ENCODE data around the gene MPND. TPM values are rescaled to one million over a fixed set of nuclear protein-coding genes. Genes with fewer than 3 reads are reported as not detected.

The MPND gene
- total and polyA plus RNA-seq, 2 donors = 7.8 to 16.9 TPM

DNA sequence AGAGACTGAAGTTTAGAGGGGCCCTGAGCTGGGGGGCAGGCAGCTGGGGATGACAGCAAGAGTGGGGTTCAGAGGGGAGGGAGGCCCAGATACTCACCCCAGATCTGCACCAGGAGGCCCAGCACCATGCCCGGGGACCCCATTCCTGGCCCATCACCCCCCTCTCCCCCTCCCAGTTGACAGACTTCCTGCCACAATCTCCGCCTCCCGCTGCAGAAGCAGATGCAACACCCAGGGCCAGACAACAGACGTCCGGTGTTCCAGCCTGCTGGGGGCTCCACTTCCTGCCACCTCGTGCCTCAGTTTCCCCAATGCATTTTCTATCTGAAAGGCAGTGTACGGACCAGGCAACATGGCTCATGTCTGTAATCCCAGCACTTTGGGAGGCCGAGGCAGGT is 41.1 kb upstream of the MPND start, which contains the start of gene TMIGD2:
TMIGD2 (minus strand) TSS at position 147 of the 398 bp plus-strand sequence; CDS start at position 143, 4 bp downstream.
- peaks cover 10 to 11% of the 10 kb centered on the region in 2 donors for H3K36me3 ChIP-seq (ENCODE audit: control insufficient read depth in 2 of 2, insufficient read depth in 2 of 2, low read length in 1 of 2)
- peak within 1 kb of the TSS; percentile 68 to 69 for H3K4me3 ChIP-seq (ENCODE audit: low read length in 2 of 2)
- H3K4me1 ChIP-seq (ENCODE audit: control insufficient read depth in 2 of 2, insufficient read depth in 2 of 2, low read length in 2 of 2) = peaks cover 31 to 74% of the 10 kb centered on the region in 2 donors
- peak within 1 kb of the TSS; percentile 94 to 97 for H3K27ac ChIP-seq (ENCODE audit: low read depth in 1 of 2, low read length in 1 of 2)
- no peaks in the 10 kb centered on the region for H3K9me3 ChIP-seq (ENCODE audit: control insufficient read depth in 2 of 2, insufficient read depth in 1 of 2, low read length in 1 of 2)
- DNase-seq (ENCODE audit: low read depth in 6 of 9, low spot score in 9 of 9) = peak in 7 of 9 donors; percentile 48 to 83 (median 62)
- H3K27me3 ChIP-seq (ENCODE audit: control insufficient read depth in 2 of 2, insufficient read depth in 1 of 2, low read length in 1 of 2) = no peaks in the 10 kb centered on the region
- WGBS = 21% methylated on average over 8 of the region's 8 CpGs

DNA sequence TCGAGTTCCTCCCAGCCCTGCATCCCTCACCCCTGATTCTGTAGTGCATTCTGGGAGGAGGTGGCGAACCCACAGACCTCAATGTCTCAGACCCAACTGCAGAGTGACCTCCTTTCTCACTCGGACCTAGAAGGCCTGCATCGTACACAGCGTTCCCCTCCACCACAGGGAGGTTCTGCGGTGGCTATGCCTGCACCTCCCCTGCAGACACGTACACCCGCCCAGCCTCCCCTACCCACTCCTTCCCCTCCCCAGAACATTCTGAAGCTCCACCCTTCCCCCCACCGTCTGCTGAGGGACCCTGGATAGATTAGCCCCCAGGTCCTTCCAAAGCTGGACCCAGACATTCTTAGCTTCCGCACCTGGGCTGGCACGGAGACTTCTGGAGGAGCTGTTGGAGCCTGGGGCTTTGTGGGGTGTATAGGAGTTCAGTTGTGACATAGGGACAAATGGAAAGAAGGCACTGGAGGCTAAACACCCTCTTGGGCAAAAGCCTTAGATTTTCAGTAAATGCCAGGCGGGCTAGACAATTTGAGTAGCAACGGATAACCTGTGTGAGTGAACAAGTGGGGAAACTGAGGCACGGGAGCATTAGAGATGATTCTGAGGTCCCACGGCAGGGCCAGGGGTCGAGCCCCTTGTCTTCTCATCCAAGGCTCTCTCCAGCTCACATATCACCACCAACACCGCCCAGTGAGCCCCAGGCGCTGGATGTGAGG is 39.4 kb upstream of the MPND start:
- Histone ChIP-seq H3K9me3 (ENCODE audit: control insufficient read depth in 2 of 2, insufficient read depth in 1 of 2, low read length in 1 of 2) (no peaks in the 10 kb centered on the region), H3K27me3 (ENCODE audit: control insufficient read depth in 2 of 2, insufficient read depth in 1 of 2, low read length in 1 of 2) (no peaks in the 10 kb centered on the region), H3K36me3 (ENCODE audit: control insufficient read depth in 2 of 2, insufficient read depth in 2 of 2, low read length in 1 of 2) (no peaks in the 10 kb centered on the region), H3K4me1 (ENCODE audit: control insufficient read depth in 2 of 2, insufficient read depth in 2 of 2, low read length in 2 of 2) (peaks cover 22 to 58% of the 10 kb centered on the region in 2 donors), H3K27ac (ENCODE audit: low read depth in 1 of 2, low read length in 1 of 2) (peak overlapping the region; percentile 83 to 94), H3K4me3 (ENCODE audit: low read length in 2 of 2) (peak overlapping the region in 1 of 2 donors; percentile 66)
- WGBS = 56% methylated on average over 18 of the region's 18 CpGs
- peak in 5 of 9 donors; percentile 28 to 58 (median 48) for DNase-seq (ENCODE audit: low read depth in 6 of 9, low spot score in 9 of 9)

DNA sequence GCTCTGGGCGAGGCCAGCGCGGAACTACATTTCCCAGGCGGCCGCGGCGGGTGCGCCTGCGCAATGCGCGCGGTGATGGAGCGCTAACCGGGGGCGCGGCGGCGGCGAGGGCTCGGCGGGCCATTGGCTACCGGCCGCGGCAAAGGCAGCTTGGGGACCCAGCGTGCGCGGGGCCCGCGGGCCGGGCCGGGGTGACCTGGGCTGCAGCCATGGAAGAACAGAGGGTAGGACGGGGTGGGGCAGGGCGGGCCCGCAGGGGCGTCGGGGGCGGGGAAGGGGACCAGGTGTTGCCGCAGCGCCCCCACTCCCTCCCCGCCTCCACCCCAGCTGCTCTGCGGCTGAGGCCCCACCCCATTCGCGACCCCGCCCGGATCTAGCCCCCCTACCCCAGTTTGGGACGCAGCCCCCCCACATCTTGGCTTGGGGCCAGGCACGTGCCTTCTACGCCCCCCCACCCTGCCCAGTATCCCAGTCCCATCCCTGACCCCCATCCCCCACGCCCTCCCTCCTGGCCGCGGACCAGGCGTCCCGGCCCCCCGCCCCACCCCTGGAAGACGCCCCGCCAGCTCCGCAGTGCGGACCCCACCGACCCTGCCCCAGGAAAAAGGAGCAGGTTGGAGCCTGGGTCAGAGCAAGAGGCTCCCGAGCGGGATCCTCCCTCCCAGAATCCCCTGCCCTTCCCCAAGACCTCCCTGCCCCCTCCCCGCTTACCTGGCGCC is 38.7 kb upstream of the MPND start, which contains the start of gene FSD1:
FSD1 (plus strand) TSS at position 61 of the 719 bp plus-strand sequence; CDS start at position 210, 149 bp downstream.
- no peaks in the 10 kb centered on the region for H3K27me3 ChIP-seq (ENCODE audit: control insufficient read depth in 2 of 2, insufficient read depth in 1 of 2, low read length in 1 of 2)
- no peaks in the 10 kb centered on the region for H3K9me3 ChIP-seq (ENCODE audit: control insufficient read depth in 2 of 2, insufficient read depth in 1 of 2, low read length in 1 of 2)
- peaks cover 16 to 50% of the 10 kb centered on the region in 2 donors for H3K4me1 ChIP-seq (ENCODE audit: control insufficient read depth in 2 of 2, insufficient read depth in 2 of 2, low read length in 2 of 2)
- WGBS = 14% methylated on average over 63 of the region's 63 CpGs
- peak within 1 kb of the TSS; percentile 27 to 66 for H3K4me3 ChIP-seq (ENCODE audit: low read length in 2 of 2)
- no peaks in the 10 kb centered on the region for H3K36me3 ChIP-seq (ENCODE audit: control insufficient read depth in 2 of 2, insufficient read depth in 2 of 2, low read length in 1 of 2)
- H3K27ac ChIP-seq (ENCODE audit: low read depth in 1 of 2, low read length in 1 of 2) = peak within 1 kb of the TSS; percentile 94 to 97
- peak in 6 of 9 donors; percentile 57 to 85 (median 71) for DNase-seq (ENCODE audit: low read depth in 6 of 9, low spot score in 9 of 9)

- Histone ChIP-seq H3K4me3 (ENCODE audit: low read length in 2 of 2) (peak overlapping the region in 1 of 2 donors; percentile 66), H3K9me3 (ENCODE audit: control insufficient read depth in 2 of 2, insufficient read depth in 1 of 2, low read length in 1 of 2) (no peaks in the 10 kb centered on the region), H3K27ac (ENCODE audit: low read depth in 1 of 2, low read length in 1 of 2) (no peak overlapping the region), H3K27me3 (ENCODE audit: control insufficient read depth in 2 of 2, insufficient read depth in 1 of 2, low read length in 1 of 2) (no peaks in the 10 kb centered on the region), H3K4me1 (ENCODE audit: control insufficient read depth in 2 of 2, insufficient read depth in 2 of 2, low read length in 2 of 2) (peaks cover 16 to 48% of the 10 kb centered on the region in 2 donors), H3K36me3 (ENCODE audit: control insufficient read depth in 2 of 2, insufficient read depth in 2 of 2, low read length in 1 of 2) (peaks cover 0 to under 1% of the 10 kb centered on the region in 2 donors)
- no peak for DNase-seq (ENCODE audit: low read depth in 6 of 9, low spot score in 9 of 9)
- WGBS = 89% methylated on average over 7 of the region's 7 CpGs
Observed at GRCh38 chr19:4305257-4305612, 38.1 kb upstream of the MPND start.

DNA sequence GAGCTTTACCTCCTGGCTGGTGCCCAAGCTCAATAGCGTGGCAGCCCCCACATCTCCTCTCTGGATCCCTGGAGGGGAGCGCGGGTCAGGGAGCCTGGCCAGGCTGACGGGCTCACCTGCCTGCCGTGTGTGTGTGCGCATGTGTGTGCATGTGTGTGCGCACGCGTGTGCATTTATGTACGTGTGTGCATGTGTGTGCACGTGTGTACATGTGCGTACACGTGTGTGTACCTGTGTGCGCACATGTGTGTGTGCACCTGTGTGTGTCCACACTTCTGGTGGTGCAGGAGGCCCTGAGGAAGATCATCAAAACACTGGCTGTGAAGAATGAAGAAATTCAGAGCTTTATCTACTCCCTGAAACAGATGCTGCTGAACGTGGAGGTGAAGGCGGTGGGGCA is 37.7 kb upstream of the MPND start:
- no peaks in the 10 kb centered on the region for H3K27me3 ChIP-seq (ENCODE audit: control insufficient read depth in 2 of 2, insufficient read depth in 1 of 2, low read length in 1 of 2)
- no peak for DNase-seq (ENCODE audit: low read depth in 6 of 9, low spot score in 9 of 9)
- WGBS = 96% methylated on average over 16 of the region's 16 CpGs

GRCh38 chr19:4310247-4311121 is 32.9 kb upstream of the MPND start:
- 95% methylated on average over 22 of the region's 22 CpGs for WGBS
- Histone ChIP-seq H3K9me3 (ENCODE audit: control insufficient read depth in 2 of 2, insufficient read depth in 1 of 2, low read length in 1 of 2) (peaks cover 0 to 7% of the 10 kb centered on the region in 2 donors), H3K27me3 (ENCODE audit: control insufficient read depth in 2 of 2, insufficient read depth in 1 of 2, low read length in 1 of 2) (no peaks in the 10 kb centered on the region), H3K36me3 (ENCODE audit: control insufficient read depth in 2 of 2, insufficient read depth in 2 of 2, low read length in 1 of 2) (peaks cover 0 to 6% of the 10 kb centered on the region in 2 donors), H3K4me1 (ENCODE audit: control insufficient read depth in 2 of 2, insufficient read depth in 2 of 2, low read length in 2 of 2) (peaks cover 0 to 3% of the 10 kb centered on the region in 2 donors), H3K4me3 (ENCODE audit: low read length in 2 of 2) (no peak overlapping the region), H3K27ac (ENCODE audit: low read depth in 1 of 2, low read length in 1 of 2) (no peak overlapping the region)
- no peak for DNase-seq (ENCODE audit: low read depth in 6 of 9, low spot score in 9 of 9)

More for the DNA sequence above, 37.7 kb upstream of the MPND start:
- Histone ChIP-seq H3K4me1 (ENCODE audit: control insufficient read depth in 2 of 2, insufficient read depth in 2 of 2, low read length in 2 of 2) (peaks cover 16 to 44% of the 10 kb centered on the region in 2 donors), H3K27ac (ENCODE audit: low read depth in 1 of 2, low read length in 1 of 2) (no peak overlapping the region), H3K4me3 (ENCODE audit: low read length in 2 of 2) (no peak overlapping the region), H3K9me3 (ENCODE audit: control insufficient read depth in 2 of 2, insufficient read depth in 1 of 2, low read length in 1 of 2) (peaks cover 0 to 2% of the 10 kb centered on the region in 2 donors), H3K36me3 (ENCODE audit: control insufficient read depth in 2 of 2, insufficient read depth in 2 of 2, low read length in 1 of 2) (peaks cover 0 to 4% of the 10 kb centered on the region in 2 donors)

DNA sequence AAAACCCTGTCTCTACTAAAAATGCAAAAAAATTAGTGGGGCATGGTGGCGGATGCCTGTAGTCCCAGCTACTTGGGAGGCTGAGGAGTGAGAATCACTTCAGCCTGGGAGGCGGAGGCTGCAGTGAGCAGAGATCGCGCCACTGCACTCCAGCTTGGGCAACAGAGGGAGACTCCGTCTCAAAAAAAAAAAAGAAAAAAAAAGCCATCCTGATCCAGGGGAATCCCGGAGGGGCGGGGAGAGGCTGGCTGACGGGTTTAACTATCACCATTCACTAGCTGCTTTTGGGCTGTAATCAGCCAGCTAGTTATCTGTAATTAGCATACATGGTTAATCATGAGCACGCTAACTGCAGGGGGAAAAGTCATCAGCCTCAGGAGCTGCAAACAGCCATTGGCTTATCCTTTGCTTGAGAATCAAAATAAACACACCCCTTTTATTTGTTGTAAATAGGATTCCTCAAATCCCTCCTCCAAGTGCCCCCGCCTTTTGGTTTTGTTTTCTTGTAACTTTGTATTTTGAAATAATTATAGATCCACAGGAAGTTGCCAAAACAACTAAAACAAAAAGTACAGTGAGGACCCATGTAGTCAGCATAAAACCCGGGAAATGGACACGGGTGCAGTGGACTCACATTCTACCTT is 29.4 kb upstream of the MPND start:
- no peak for DNase-seq (ENCODE audit: low read depth in 6 of 9, low spot score in 9 of 9)
- Histone ChIP-seq H3K4me3 (ENCODE audit: low read length in 2 of 2) (no peak overlapping the region), H3K27ac (ENCODE audit: low read depth in 1 of 2, low read length in 1 of 2) (no peak overlapping the region), H3K9me3 (ENCODE audit: control insufficient read depth in 2 of 2, insufficient read depth in 1 of 2, low read length in 1 of 2) (peaks cover 1 to 15% of the 10 kb centered on the region in 2 donors), H3K27me3 (ENCODE audit: control insufficient read depth in 2 of 2, insufficient read depth in 1 of 2, low read length in 1 of 2) (no peaks in the 10 kb centered on the region), H3K36me3 (ENCODE audit: control insufficient read depth in 2 of 2, insufficient read depth in 2 of 2, low read length in 1 of 2) (peaks cover 0 to 6% of the 10 kb centered on the region in 2 donors), H3K4me1 (ENCODE audit: control insufficient read depth in 2 of 2, insufficient read depth in 2 of 2, low read length in 2 of 2) (no peaks in the 10 kb centered on the region)
- 93% methylated on average over 12 of the region's 12 CpGs for WGBS

- DNase-seq (ENCODE audit: low read depth in 6 of 9, low spot score in 9 of 9) = no peak
- Histone ChIP-seq H3K4me3 (ENCODE audit: low read length in 2 of 2) (no peak overlapping the region), H3K4me1 (ENCODE audit: control insufficient read depth in 2 of 2, insufficient read depth in 2 of 2, low read length in 2 of 2) (no peaks in the 10 kb centered on the region), H3K27me3 (ENCODE audit: control insufficient read depth in 2 of 2, insufficient read depth in 1 of 2, low read length in 1 of 2) (no peaks in the 10 kb centered on the region), H3K27ac (ENCODE audit: low read depth in 1 of 2, low read length in 1 of 2) (peak overlapping the region in 1 of 2 donors; percentile 42), H3K9me3 (ENCODE audit: control insufficient read depth in 2 of 2, insufficient read depth in 1 of 2, low read length in 1 of 2) (peaks cover 1 to 22% of the 10 kb centered on the region in 2 donors), H3K36me3 (ENCODE audit: control insufficient read depth in 2 of 2, insufficient read depth in 2 of 2, low read length in 1 of 2) (peaks cover 0 to 2% of the 10 kb centered on the region in 2 donors)
- WGBS = 97% methylated on average over 9 of the region's 9 CpGs
Observed at GRCh38 chr19:4316956-4317355, 26.4 kb upstream of the MPND start.
